MCF 10A (cell line): ENCODE results near the gene STK38. TPM values are rescaled to one million over a fixed set of nuclear protein-coding genes. Genes with fewer than 3 reads are reported as not detected.

Source experiments
- BruUV-seq: library from RNA; stranded (reverse); fragments of 400-500 nt; replicated peaks from 2 replicates; lab custom pipeline; 2021; lab: Mats Ljungman, UMichigan
- CTCF ChIA-PET: fragments of 300-600 bp; sonication (Branson Sonifier 250); formaldehyde crosslinking; extraction: SDS; loops from one replicate; lab custom pipeline; 2021; ENCODE audit warnings: antibody characterized with exemption, inconsistent platforms; lab: Yijun Ruan, JAX
- POLR2A ChIA-PET: fragments of 300-600, 350-650 bp; sonication (Branson Sonifier 250); formaldehyde crosslinking; extraction: SDS; loops from one replicate; lab custom pipeline; 2020; ENCODE audit warnings: antibody characterized with exemption, inconsistent platforms; lab: Yijun Ruan, JAX
- DNase-seq: peaks from one replicate; pipeline ENCODE4 v3.0.0-alpha.2; 2018; ENCODE audit not compliant: unreplicated experiment
- H3K27ac Mint-ChIP-seq: one replicate; pipeline ENCODE4 v1.8.0; 2022; ENCODE audit warnings: mild to moderate bottlenecking, low read depth, mixed read lengths; ENCODE audit not compliant: unreplicated experiment
- H3K27me3 Mint-ChIP-seq: one replicate; pipeline ENCODE4 v1.8.0; 2022; ENCODE audit warnings: mixed read lengths; ENCODE audit not compliant: insufficient read depth, unreplicated experiment
- H3K36me3 Mint-ChIP-seq: one replicate; pipeline ENCODE4 v1.8.0; 2022; ENCODE audit warnings: mild to moderate bottlenecking, moderate library complexity, mixed read lengths; ENCODE audit not compliant: insufficient read depth, unreplicated experiment
- H3K4me1 Mint-ChIP-seq: one replicate; pipeline ENCODE4 v1.8.0; 2022; ENCODE audit warnings: mixed read lengths; ENCODE audit not compliant: insufficient read depth, unreplicated experiment
- H3K4me3 Mint-ChIP-seq: one replicate; pipeline ENCODE4 v1.8.0; 2022; ENCODE audit warnings: mild to moderate bottlenecking, moderate library complexity, mixed read lengths; ENCODE audit not compliant: unreplicated experiment
- H3K9me3 Mint-ChIP-seq: one replicate; pipeline ENCODE4 v1.8.0; 2022; ENCODE audit warnings: mixed read lengths; ENCODE audit not compliant: unreplicated experiment
- CTCF ChIP-seq: fragments of 200-600 bp; IDR thresholded peaks from one replicate; pipeline ENCODE4 v1.8.0; 2022; ENCODE audit warnings: antibody characterized with exemption, mild to moderate bottlenecking; ENCODE audit not compliant: unreplicated experiment
- intact Hi-C: fragments of 100-400 bp; cut with micrococcal nuclease; formaldehyde crosslinking; loops from 2 replicates; pipeline ENCODE4 v1.14.1; 2022
- total RNA-seq: library from RNA; stranded (reverse); gene quantifications from 2 replicates; pipeline ENCODE4 v1.2.3, GENCODE V29; 2022

The STK38 gene
- total RNA-seq, 1 experiment from 2014 or later: 16.8 TPM

GRCh38 chr6:36570264-36570663 is 23.0 kb upstream of the STK38 start:
- Mint-ChIP-seq H3K36me3 (no peaks in the 10 kb centered on the region), H3K27me3 (no peaks in the 10 kb centered on the region), H3K4me1 (no peaks in the 10 kb centered on the region), H3K9me3 (no peaks in the 10 kb centered on the region), H3K4me3 (no peak overlapping the region), H3K27ac (no peak overlapping the region)
- POLR2A ChIA-PET: interaction anchor here (0.7 kb wide), 1 partner anchor 15 kb away, joined by 3 read pairs; no protein-coding TSS in a partner anchor
- no TSS peak for BruUV-seq
- no peak for DNase-seq
- intact Hi-C loops: no loop called here
- CTCF ChIA-PET: no interaction called here
- no peak for TF ChIP-seq CTCF

- CTCF ChIA-PET: interaction anchor here (0.6 to 0.7 kb wide), 2 partner anchors 31 to 134 kb away, joined by 3 read pairs; no protein-coding TSS in a partner anchor
These were observed 19.2 kb upstream of the STK38 start for GRCh38 chr6:36566418-36566905.

GRCh38 chr6:36563928-36564284 is 16.6 kb upstream of the STK38 start:
- intact Hi-C loops: no loop called here
- Mint-ChIP-seq H3K9me3 (no peaks in the 10 kb centered on the region), H3K4me1 (no peaks in the 10 kb centered on the region), H3K36me3 (no peaks in the 10 kb centered on the region), H3K27me3 (no peaks in the 10 kb centered on the region), H3K4me3 (no peak overlapping the region), H3K27ac (no peak overlapping the region)
- no peak for DNase-seq
- no peak for TF ChIP-seq CTCF
- ChIA-PET CTCF (no interaction called here), POLR2A (interaction anchor here (0.8 to 1.6 kb wide), 2 partner anchors 19 to 356 kb away, joined by 3 to 4 read pairs; no protein-coding TSS in a partner anchor)
- no TSS peak for BruUV-seq

More at GRCh38 chr6:36566418-36566905, 19.2 kb upstream of the STK38 start:
- intact Hi-C loops: no loop called here
- Mint-ChIP-seq H3K4me3 (no peak overlapping the region), H3K27me3 (no peaks in the 10 kb centered on the region), H3K4me1 (no peaks in the 10 kb centered on the region), H3K36me3 (no peaks in the 10 kb centered on the region), H3K9me3 (no peaks in the 10 kb centered on the region), H3K27ac (no peak overlapping the region)
- no TSS peak for BruUV-seq
- no peak for TF ChIP-seq CTCF
- POLR2A ChIA-PET: interaction anchor here (0.5 to 1.4 kb wide), 3 partner anchors 9 to 28 kb away, joined by 3 to 4 read pairs (median 3); partner anchors contain the start of gene SRSF3
- no peak for DNase-seq

GRCh38 chr6:36563237-36563927 is 16.1 kb upstream of the STK38 start:
- Mint-ChIP-seq H3K27ac (no peak overlapping the region), H3K27me3 (no peaks in the 10 kb centered on the region), H3K4me3 (no peak overlapping the region), H3K4me1 (no peaks in the 10 kb centered on the region), H3K36me3 (no peaks in the 10 kb centered on the region), H3K9me3 (no peaks in the 10 kb centered on the region)
- CTCF ChIA-PET: no interaction called here
- DNase-seq: no peak
- intact Hi-C loops: no loop called here
- TF ChIP-seq CTCF: no peak
- BruUV-seq: no TSS peak
- POLR2A ChIA-PET: interaction anchor here (0.8 to 1.6 kb wide), 3 partner anchors 11 to 356 kb away, joined by 3 to 4 read pairs (median 4); no protein-coding TSS in a partner anchor
